Stimulated activated CD4-positive, alpha-beta T cell treated with anti-CD3 and anti-CD28 coated beads, TNF-alpha, amount 100 ng/mL, for 4 hours (primary cell): ENCODE results near the gene RFX2.
A peak's percentile ranks its signal among the peaks of the same experiment; 100 is the strongest.

Source experiments
- DNase-seq, 3 experiments: peaks; one replicate each; pipeline ENCODE4 v3.0.0-alpha.2; 2020; ENCODE audit warnings: low read depth in 3 of 3

Gene RFX2

DNA sequence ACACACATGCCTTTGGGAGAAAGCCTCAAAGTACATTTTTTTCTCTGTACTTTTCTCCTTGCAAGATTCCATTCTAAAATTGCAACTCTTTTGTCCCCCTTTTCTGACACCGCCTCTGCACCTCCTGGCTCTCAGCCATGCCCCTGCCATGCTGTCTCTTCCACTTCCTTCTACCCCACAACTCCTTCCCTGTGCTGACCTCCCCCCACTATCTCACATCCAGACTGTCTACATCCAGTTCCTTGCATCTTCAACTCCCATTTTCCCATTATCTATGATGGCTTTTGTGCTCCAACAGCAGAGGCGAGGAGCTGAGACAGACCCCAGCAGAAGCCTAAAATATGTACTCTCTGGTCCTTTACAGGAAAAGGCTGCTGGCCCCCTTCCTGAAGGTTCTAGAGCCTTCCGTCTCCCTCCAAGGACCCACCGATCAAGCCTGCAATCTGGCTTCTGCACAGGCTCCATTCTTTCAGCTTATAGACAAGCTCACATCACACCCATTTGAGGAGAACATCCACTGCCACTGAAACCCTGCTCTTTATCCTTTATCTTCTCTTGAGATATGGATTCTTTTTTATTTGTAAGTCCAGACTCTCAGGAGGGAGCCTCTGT, 50.2 kb downstream of the RFX2 start:
- DNase-seq = no peak

DNA sequence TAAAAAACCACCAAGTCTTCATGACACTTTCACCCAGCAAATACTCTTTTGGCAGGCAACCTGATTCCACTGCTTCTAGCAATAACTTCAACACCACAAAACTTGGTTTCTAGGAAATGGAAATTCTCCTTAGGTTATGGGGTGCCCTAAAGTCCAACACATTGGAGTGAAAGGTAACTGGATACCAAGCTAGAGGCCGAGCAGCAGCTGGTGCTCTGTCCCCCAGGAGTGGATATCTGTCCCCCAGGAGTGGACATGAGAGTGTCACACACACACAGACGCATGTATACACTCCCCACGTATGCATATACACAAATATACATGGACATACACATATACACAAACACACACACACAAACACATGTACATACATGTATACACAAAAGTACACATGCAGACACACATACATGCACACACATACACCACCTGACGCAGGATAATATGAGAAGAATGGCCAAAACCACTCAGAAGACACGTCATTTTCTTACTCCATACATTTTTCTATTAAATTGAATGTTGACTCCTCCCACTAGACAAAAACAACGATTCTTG, 50.8 kb downstream of the RFX2 start:
- DNase-seq = no peak

DNA sequence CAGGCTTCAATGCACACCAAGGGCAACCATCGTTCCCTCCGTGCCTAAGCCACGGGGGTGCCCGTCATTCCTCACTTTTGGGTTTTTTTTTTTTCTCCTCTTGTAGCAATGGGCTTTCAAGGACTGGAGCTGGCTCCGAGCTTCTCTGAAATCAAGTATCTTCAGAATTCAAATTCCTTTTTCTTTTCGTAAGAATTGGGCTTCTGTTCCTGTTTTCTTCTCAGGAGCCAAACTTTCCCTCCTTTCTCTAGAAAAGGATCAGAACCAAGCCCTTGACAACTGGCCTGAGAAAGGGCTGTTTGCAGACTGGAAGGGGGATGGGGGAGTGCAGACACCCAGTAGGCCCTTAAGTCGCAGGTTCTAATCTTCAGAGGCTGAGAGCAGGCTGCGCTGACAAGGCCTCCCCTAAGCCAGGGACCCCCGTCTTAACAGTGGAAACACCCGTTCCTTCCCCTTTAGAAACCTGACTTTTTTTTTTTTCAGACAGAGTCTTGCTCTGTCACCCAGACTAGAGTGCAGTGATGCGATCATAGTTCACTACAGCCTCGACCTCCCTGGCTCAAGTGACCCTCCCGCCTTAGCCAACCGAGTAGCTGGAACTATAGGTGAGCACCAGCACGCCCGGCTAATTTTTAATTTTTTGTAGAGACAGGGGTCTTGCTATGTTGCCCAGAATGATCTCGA, 51.6 kb downstream of the RFX2 start:
- no peak for DNase-seq

DNA sequence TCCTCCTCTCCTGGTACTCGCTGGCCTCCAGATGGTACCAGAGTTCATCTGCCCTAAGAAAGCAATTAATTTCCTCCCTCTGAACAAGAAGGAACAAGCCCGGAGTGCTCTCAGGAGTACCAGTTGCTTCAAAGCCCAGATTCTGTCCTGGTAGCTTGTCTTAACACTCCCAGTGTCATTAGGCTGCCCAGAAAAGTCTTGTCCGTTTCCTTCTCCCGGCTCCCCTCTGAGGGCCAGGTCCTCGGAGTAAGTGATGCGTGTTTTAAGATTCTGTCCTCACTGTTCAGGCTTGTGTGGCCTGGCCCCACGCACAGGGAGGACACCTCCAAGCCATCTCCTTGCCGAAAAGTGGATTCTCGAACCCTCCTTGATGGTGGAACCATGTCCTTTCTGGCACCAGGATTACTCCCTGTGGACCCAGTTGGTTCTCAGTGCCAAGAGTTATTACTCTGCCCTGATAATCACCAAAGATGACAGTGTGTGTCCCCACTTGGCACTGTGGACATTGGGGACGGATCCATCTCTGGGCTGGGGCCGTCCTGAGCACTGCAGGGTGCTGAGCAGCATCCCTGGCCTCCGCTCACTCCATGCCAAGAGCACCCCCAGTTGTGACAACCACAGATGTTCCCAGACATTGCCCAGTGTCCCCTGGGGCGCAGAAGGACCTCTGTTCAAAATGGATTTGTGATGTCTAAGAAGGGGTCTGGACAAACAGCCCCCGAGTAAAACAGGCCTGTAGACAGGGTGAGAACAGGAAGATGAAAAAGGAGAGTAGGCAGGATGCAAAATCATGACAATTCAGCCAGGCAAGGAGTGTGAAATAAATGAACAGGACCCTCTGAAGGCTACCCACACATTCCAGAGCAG, 52.4 kb downstream of the RFX2 start:
- DNase-seq = no peak

DNA sequence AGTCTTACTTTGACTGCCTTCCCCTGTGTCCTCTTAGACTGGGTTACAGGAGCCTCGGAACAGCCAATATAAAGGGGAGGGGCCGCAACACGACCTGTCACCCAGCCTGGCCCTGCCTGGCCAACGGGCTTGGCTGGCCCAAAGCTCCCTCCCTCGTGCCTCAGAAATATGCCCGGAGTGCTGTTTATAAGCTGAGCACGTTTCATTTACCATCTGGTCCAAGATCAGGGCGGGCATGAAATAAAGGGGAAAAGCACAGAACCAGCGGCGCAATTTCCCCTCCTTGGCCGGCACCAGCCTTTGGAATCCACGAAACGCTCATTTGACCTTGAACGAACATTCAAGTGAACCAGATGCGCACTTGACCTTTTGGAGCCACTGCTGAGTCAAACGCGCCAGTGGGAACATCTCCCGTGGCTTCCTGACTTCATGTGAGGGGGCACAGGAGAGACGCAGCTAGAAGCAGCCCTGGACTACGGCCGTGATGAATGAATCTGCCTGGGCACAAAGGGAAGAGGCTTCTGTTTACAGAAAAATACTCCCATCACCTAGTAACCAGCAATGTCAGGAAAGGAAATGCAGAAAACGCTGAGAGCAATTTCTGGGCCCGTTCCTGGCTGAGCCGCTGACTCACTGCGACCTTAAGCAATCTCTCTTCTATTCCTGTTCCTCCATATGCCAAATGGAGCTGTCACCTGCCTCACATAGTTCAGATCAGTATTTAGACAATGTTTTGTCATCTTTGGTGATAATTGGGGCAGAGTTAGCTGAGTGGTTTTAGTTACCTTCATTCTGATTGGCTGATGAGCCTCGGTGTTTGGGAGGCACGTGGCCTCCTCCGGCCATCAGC, 53.3 kb downstream of the RFX2 start:
- DNase-seq = no peak

DNA sequence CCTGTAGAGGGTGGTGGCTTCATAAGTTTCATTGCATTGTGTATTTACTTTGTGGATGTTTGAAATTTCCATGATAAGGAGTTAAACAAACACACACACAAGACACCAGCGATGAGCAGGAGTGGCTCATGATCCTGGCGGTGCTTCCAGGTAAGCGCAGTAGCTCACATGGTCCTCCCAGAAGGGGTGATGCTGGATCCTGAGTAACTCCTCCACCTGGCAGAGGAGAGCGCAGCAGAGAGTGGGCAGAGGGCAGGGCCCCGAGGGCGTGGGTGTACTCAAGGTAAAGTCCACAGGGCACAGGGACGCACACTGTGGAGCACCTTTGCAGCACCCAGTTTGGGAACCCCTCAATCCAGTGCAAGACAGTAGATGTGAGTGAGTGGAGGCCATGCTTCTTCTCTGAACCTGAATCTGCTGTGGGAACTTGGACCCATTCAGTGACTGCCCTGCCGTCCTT, 54.0 kb downstream of the RFX2 start:
- no peak for DNase-seq

DNA sequence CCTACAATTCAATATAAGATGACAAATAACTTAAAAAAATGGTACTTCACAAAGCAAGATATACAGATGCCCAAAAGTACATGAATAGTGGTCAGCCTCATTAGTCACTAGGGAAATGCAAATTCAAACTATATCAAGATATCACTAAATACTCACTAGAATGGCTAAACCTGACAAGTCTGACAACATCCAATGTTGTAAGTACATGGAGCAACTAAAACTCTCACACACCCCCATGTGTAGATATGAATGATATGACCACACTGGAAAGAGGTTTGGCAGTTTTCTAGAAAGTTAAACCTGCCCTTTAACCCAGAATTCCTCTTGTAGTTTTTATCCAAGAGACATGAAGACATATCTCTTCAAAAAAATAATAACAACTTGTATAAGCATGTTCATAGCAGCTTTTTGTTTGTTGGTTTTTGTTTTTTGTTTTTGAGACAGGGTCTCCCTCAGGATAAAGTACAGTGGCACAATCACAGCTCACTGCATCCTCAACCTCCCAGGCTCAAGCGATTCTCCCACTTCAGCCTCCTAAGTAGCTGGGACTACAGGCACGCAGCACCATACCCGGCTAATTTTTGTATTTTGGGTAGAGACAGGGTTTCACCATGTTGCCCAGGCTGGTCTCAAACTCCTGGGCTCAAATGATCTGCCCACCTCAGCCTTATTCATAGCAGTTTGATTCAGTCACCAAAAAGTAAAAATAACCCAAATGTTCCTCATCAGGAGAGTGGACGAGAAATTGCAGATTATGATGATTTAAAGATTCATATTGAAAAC, 55.1 kb downstream of the RFX2 start:
- no peak for DNase-seq

DNA sequence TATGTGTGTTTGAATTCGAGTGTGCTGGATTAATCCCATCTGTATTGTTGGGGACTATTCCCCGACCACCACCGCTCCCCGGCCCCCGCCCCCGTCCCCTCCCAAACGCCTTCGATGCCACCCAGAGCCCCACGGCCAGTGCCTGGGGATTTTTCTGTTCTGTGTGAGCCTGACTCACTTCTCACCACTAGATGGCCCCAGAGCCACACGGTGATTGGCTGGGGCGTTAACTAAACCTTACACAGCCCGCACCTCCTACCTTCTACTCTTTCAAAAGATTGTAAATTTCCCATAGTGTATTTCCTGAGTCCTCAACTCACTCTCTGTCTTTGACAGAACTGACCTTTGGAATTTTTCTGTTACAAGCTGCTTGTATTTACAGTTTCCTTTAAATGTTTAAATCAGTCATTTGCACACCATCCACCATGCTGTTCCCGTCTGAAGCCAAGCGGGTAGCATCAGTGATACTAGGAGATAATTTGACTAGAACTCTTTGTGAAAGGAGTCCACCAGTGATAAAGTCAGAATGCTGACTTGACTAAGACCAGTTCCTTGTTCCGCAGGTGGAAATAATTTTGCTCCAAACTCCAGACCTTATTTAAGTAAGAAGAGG, 61.4 kb downstream of the RFX2 start:
- DNase-seq = peak; percentile 54 to 64 (median 63)

DNA sequence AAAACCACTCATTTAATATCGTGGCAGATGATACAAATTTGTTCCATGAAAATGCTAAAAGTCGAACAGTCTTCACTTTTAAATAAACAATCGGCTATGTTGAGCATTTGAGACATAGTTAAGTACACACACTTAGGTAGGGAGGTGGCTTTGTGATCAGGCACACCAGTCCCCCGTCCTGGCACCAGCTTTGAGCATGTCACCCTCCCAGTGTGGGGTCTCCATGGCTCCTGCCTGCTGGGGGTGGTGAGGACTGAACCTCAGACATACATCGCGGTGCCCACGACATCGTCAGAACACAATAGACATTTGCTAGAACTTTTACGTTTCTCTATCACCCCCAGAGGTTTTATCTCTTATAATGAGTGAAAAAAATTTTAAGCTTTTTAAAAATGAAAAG, 62.0 kb downstream of the RFX2 start:
- DNase-seq = no peak

DNA sequence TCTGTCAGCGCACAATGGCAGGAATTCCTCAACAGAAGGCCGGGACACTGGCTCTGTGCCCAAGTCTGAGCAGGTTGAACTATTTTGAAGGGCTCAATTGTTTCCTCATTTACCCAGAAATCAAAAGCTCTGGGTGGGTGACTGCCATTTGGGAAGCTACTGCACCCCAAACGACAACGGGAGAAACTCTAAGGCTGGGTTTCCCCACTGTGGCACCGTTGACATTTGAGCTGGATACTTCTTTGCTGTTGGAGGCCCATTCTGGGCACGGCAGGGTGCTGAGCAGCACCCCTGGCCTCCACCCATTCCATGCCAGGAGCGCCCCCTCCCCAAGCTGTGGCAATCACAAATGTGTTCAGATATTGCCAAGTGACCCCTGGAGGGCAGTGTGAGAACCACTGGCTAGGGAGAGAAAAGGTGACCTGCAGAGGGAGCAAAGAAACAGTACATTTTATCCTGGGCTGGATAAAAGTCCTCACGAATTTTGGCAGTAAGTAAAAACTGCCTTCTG, 62.5 kb downstream of the RFX2 start:
- DNase-seq = no peak

DNA sequence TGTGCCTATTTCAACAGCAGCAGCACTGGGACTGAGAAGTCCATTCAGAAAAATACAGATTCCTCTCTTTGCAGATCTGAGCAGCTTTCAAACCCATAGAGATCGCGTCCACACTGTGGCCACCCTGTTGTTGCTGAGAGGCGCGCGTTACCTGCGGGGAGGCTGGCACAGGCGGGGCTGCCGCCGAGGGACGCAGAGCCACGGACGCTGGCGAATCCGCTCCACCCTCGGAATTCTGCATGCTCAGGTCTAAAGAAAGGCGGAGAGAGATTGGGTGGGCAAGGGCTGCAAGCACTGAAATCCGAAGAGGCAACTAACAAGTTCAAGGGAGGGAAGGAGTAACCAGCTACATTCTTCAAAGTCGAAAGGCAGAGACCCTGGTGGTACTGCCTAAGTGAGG, 63.0 kb downstream of the RFX2 start:
- no peak for DNase-seq

DNA sequence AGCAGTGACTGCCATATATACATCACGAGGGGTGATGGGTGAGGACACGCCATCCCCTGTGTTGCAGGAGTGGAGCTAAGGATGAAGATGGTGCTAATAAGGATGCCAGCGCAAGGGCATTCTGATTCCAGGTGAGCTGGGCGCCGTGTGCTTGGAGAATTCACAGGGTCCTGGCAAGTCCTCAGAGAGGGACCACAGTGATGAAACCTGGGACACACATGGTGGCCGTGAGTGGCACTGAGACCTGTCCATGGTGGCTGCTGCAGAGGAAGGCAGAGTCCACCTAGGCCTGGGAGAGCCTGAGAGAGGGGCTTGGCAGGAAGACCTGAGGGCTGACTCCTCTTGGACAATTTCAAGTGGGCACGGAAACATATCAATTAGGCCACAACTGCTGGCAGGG, 65.2 kb downstream of the RFX2 start:
- no peak for DNase-seq

DNA sequence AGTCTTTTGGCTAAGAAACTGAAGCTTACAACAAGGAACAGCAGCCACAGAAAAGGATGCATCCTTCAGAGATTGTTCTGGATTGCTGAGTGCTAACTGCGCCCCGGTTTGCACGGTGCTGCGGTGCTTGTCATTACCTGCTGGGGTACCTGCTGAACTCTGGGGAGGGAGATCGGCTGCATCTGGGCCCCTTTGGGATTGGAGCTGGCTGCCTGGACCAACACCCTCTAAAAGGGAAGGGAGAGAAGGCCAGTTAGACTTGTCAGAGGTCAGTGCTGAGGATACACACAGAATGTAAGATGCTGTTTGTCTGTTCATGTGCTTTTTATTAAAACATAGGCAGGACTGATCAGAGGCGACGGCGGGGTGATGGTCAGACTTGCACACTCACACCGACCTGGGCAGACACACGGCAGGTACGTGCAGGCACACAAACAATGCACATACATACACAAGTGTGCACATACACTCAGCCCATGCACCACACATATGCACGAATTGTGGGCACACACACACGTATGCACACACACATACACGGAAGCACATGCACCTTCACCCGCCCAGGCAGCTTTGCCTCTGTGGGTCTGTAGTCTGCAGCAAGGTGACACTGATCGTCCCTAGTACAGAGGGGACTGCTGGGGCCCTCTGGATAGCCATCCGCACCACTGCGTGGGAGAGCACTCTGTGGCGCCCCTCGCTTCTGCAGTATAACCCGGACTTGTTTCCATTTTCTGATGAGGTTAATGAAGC, 66.1 kb downstream of the RFX2 start:
- DNase-seq = no peak

DNA sequence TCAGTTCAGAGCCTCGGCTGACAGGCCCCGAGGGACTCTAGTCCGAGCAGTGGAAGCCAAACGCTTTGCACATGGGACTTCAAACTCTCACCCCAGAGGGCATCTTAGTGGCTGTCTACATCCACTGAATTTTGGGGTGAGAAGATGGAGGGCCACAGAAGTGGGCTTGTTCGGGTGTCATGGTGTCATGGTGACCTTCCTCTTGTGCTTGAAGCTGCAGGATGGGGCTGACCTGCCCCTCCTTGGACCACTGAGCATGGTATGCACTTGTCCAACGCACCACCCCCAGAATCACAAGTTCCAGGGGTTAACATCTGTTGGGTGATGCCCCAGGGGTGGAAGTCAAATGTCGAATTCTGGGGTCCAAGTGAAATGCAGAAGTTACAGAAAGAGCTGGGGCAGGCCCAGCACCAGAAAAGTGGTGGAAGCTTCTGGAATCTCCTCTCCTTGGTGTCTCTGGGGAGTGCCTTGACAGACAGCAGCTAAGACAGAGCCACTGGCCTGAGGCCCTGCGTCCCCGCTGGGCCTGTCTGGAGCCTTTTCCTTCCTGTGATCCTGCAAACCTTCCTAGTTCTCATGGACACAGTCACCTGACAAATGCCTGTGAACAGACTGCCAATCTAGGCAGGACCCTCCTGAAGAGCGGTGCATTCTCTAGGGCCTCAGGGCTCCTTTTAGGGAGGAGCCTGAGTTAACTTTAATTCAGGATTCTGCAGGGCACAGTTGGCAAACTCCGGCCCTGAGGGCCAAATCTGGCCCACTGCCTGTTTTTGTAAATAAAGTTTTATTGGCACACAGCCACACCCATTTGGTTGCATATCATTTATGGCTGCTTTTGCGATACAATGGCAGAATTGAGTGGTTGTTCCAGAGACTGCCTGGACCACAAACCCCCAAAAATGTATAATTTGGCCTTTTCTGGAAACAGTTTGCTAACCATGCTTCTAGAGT, 67.2 kb downstream of the RFX2 start:
- no peak for DNase-seq

DNA sequence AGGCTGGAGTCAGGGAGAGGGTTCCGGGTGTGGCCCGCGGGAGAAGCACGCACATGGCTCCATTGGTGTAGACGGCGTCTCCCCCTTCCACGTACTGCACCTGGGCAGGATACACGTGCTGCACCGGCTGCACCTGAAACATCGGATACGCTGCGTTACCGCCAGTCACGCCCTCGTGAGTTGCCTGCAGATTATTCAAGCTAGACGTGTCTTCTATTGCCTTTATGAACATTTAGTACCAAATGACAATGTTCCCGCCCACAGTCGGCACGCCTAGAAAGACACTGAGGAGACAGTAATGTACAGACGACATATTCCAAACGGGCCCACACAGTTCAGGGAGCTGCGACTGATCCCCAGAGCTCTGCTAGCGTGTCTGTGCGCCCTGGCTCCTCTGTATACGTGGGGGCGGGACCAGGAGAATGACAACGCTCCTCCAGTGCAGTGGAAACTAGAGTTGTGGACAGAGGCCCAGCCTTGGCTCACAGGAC, 68.3 kb downstream of the RFX2 start:
- DNase-seq = no peak

DNA sequence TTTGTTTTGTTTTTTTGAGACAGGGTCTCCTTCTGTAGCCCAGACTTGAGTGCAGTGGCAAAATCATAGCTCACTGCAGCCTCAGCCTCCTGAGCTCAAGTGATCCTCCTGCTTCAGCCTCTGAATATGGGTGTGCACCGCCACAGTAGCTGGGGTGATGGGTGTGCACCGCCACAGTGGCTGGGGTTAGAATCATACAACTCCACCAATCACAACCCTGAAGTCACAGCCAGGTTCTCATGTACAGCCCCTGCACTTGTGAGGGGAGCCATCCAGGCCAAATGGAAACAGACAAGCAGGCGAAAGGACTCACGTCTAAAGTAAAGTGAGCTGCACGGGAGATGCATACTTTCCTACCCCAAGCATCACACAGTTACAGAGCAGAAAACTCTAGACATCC, 69.2 kb downstream of the RFX2 start:
- no peak for DNase-seq

DNA sequence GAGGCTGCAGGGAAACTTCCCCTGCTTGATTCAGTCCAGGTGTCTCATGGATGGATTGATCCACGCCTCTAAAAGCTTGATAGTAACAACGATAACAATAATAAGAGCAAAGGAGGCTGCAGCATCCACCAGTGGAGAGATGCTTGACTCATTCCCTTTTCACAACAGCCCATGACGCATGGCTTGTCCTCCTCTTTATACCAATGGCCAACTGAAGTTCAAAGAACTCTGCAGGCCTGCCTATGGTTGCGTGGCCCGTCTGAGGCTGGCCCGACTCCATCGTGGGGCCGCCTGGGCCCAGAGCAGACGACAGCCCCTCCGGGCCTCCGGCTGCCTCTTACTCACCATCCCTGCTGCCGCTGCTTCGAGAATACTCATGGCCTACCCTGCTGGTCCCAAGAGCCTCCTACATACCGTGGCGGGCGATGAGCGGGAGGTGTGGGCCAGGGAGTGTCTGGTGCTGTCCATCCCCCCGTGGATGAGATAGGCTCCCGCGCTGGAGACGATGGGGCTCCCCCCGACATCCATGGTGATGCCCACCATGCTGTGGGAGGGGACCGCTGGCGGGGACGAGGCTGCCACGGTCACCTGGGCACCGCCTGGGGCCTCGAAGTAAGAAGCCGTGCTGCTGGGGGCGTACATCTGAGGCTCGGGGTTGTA, 70.6 kb downstream of the RFX2 start:
- no peak for DNase-seq
